Measurements from ENCODE around the gene AVPR2. TPM values are rescaled to one million over a fixed set of nuclear protein-coding genes. Genes with fewer than 3 reads are reported as not detected.

Gene AVPR2
- total RNA-seq, 1 donor from 2014 or later = not detected

- intact Hi-C loops (cut with micrococcal nuclease) = no loop called here
Measured at GRCh38 chrX:153884136-153884535, 20.3 kb upstream of the AVPR2 start.

DNA sequence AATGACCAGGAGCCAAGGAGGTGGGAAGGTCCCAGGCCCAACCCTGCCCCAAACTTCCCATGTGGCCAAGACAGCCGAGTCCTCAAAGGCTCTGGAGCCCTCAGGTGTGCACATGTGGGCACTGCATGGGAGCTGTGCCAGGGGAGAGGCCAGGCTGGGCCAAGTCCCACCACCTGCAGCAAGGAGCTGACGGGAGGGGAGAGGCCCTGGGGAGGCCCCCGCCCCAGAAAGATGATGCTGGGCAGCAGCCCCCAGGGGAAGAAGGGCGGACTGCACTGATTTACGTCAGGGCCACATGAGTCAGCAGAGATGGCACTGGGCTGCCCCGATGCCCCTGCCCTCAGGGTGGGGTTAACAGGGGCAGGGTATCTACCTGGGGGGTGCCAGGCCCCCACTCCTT is 19.9 kb upstream of the AVPR2 start:
- intact Hi-C loops (cut with micrococcal nuclease) = no loop called here

- intact Hi-C loops (cut with micrococcal nuclease) = no loop called here
Measured at GRCh38 chrX:153885208-153885787, 19.2 kb upstream of the AVPR2 start.

DNA sequence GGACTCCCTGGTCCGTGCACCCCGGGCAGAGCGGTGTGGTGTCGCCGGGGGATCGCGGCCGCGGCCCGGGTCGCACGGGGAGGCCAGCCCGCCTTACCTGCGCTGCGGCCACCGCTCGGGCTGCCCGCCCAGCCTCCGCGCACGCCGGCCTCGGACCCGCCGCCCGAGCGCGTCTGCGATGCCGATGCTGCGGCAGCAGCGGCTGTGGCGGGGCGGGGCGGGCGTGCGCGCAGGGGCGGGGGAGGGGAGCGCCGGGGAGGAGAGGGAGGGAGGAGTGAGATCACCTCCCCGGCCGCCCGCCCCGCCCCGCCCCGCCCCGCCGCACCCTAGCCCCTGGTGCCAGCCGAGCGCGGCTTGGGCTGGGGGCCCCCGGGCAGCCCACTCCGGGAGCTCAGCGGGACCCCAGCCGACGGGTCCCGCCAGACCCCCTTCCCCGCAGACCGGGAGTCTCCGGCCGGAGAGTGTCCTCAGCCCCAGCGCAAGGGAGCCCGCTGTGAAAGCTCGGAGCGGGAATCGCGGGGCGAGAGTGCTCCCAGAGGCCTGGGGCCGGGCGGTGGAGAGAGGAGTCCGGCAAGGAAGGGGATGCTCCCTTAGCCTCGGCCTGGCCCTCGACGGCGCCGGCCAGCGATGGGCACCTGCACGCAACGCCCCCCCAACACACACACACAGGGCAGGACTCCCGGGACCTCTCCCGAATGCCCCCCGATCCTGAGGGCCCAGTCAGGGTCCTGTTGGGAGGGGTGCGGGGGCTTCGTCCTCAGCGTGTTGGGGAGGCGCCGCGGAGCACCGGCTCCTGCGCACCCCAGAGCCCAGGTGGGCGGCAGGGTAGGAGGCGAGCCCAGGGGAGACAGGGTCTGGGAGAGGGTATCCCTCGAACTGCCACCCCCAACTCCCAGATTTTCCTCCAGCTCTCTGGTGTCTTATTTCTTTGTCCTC is 18.2 kb upstream of the AVPR2 start, which contains the start of gene L1CAM:
Gene L1CAM (minus strand): TSS at position 206 of the 936 bp plus-strand sequence. CDS start 10,337 bp downstream, outside the sequence.
- intact Hi-C loops (cut with micrococcal nuclease) = no loop called here

DNA sequence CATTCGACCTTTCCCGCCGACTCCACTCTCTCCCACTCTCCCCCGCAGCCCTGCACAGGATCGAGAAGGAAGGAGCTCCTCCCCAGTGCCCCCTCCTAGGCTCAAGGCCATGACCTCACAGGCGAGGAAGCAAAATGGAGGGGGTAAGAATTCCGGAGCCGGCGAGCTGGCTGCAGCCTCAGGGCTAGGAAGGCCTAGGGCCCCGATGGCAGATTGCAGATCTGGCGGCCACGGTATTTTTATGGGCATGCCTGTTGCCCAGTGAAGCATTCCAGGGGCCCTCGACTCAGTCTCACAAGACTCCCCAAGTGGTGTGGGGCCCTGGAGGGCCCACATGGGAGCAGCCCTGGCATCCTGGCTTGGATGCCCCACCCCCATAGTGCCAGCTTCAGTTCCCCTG is 17.6 kb upstream of the AVPR2 start:
- intact Hi-C loops (cut with micrococcal nuclease) = no loop called here

DNA sequence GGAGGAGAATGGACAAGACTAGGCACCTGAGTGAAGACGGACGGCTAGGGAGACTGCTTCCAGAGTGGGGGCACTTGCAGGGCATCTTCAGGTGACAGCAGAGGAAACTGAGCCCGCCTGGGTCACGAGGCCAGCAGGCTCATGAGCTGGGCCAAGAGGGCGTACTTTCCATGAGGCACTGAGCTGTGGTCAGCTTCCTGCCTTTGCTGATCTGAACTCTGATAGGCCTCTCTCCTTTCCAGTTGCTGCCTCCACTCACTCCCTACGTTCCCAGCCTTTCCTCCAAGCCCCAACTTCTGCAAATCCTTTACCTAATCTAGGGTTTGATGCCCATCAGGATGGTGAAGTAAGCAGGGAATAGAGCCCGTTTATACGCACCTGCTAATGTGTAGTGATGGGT is 17.1 kb upstream of the AVPR2 start:
- intact Hi-C loops (cut with micrococcal nuclease) = no loop called here

- intact Hi-C loops (cut with micrococcal nuclease) = no loop called here
Measured at GRCh38 chrX:153888344-153888743, 16.1 kb upstream of the AVPR2 start.

- intact Hi-C loops (cut with micrococcal nuclease) = no loop called here
Measured at GRCh38 chrX:153889123-153889522, 15.3 kb upstream of the AVPR2 start.

GRCh38 chrX:153897899-153898298 is 6.6 kb upstream of the AVPR2 start:
- intact Hi-C loops (cut with micrococcal nuclease) = no loop called here

DNA sequence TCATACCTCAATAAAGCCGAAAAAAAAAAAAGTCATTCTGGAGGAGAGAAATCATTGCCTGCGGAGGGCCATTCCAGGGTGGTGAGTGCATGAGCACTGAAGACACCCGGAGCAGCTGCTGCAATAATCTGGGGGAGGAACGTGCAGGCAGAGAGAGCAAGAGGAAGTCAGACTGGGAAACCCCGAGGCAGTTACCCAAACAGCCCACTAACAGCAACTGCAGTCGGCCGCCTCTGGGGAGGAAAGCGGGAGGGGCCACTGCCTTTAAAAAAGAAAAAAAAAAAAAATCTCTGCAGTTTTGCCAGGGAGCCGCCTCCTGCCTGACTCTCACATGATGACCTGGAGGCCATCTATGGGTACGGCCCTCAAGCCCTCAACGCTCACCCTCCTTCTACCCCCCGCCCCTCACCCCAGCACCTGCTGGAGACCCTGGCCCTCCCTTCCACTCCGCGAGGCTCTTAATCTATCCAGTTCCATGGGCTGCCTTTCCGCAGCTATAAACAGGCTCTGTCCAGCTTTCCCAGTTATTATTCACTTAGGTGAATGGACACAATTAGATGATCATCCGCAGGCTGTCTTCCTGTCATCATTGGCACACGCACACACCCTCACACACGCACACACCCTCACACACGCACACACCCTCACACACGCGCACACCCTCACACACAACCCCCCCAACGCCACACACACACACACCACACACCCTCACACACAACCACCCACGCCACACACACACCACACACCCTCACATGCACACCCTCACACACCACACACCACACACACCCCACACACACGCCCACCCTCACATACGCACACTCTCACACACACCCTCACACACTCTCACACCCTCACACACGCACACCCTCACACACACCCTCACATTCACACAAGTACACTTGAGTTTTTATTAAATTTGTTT is 3.4 kb upstream of the AVPR2 start:
- intact Hi-C loops (cut with micrococcal nuclease) = loop anchor here (5.0 kb wide), 1 partner anchor 109 kb away; the partner anchor contains the start of genes IDH3G and SSR4

- intact Hi-C loops (cut with micrococcal nuclease) = loop anchor here (5.0 kb wide), 1 partner anchor 109 kb away; the partner anchor contains the start of genes IDH3G and SSR4
Measured at GRCh38 chrX:153901753-153902140, 2.7 kb upstream of the AVPR2 start.

DNA sequence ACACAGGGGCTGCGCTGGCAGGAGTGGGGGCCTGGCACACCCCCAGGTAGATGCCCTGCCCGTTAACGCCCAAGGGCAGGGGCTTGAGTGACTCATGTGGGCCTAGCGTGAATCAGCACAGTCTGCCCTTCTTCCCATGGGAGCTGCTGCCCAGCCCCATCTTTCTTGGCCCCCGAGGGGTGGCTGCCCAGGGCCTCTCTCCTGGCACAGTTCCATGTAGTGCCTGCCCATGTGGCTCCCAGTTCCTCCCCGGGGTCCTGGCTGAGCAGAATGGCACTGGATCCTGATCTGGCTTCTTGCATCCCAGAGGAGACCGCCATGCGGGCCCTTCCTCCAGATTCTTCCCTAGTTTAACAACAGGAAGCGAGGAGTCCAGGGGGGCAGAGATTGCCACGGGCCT is 2.1 kb upstream of the AVPR2 start:
- intact Hi-C loops (cut with micrococcal nuclease) = loop anchor here (5.0 kb wide), 1 partner anchor 110 kb away; the partner anchor contains the start of genes IDH3G and SSR4

GRCh38 chrX:153903238-153903980 is 1.1 kb upstream of the AVPR2 start:
- intact Hi-C loops (cut with micrococcal nuclease) = loop anchor here (5.0 kb wide), 1 partner anchor 111 kb away; the partner anchor contains the start of genes IDH3G and SSR4

DNA sequence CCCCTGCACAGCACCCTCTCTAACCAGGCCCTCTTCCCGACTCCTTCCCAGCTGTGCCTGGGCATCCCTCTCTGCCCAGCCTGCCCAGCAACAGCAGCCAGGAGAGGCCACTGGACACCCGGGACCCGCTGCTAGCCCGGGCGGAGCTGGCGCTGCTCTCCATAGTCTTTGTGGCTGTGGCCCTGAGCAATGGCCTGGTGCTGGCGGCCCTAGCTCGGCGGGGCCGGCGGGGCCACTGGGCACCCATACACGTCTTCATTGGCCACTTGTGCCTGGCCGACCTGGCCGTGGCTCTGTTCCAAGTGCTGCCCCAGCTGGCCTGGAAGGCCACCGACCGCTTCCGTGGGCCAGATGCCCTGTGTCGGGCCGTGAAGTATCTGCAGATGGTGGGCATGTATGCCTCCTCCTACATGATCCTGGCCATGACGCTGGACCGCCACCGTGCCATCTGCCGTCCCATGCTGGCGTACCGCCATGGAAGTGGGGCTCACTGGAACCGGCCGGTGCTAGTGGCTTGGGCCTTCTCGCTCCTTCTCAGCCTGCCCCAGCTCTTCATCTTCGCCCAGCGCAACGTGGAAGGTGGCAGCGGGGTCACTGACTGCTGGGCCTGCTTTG is 1.1 kb downstream of the AVPR2 start:
- intact Hi-C loops (cut with micrococcal nuclease) = no loop called here

GRCh38 chrX:153906126-153906917 is 1.8 kb downstream of the AVPR2 start:
- intact Hi-C loops (cut with micrococcal nuclease) = no loop called here

DNA sequence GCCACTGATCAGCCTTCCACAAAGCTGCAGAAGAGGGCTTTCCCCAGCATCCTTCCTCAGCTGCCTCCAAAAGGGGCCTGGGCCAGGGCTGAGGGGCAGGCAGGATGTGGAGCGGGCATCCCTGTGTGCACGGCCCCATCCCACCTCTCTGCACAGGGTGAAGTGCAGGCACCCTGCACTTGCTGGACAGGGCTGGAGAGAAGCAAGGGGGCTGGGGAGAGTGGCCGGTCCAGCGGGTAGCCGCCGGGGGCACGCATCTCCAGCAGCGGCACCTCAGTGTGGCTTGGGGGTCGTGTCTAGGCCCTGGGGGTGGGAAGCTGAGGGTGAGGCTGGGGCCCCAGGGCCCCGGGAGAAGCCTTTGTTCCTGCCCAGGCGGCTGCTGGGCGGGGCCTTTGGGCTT is 3.0 kb downstream of the AVPR2 start:
- intact Hi-C loops (cut with micrococcal nuclease) = no loop called here

- intact Hi-C loops (cut with micrococcal nuclease) = no loop called here
Measured at GRCh38 chrX:153908219-153908860, 3.9 kb downstream of the AVPR2 start.

All from T-helper 2 cell treated with Interferon-gamma antibody and Interleukin-4, amounts not matched to agents 100 ng/mL and 5 ng/mL, for 36 hours (primary cell).